ENCODE measurements around the gene DGKD.

DGKD gene

DNA sequence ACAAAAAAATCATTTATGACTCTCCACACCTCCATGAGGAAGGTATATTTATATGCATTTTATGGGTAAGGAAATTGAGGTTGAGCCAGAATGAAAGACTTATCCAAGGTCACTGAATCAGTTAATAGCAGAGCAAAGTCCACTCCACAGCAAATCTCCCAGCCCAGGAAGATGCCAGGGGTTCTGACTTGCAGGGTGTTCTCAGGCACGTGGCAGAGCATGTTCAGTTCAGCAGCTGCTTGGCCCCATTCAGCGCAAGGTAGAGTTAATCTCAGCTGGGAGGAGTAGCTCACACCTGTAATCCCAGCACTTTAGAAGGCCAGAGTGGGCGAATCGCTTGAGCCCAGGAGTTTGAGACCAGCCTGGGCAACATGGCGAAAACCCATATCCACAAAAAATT is 17.8 kb upstream of the DGKD start:
- DNase-seq (ENCODE audit: low read depth, low spot score) = no peak

DNA sequence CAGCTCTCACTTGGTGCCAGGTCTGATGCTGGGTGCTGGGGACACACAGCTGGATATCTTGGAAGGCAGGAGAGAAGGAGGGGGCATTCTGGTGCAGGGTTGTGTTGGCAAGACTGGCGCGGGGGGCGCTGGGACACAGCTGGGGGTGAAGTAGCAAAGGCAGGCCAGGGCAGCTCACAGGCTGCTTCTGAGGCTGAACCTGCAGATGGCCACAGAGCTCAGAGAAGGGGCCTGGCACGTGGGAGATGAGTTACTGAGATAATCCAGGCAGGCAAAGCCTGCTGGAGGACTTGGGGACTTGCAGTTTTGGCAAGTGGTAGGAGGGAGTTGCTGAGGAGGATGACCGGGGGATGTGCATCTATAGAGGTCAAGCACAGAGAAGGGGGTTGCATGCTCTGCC is 16.2 kb upstream of the DGKD start:
- no peak for DNase-seq (ENCODE audit: low read depth, low spot score)

DNA sequence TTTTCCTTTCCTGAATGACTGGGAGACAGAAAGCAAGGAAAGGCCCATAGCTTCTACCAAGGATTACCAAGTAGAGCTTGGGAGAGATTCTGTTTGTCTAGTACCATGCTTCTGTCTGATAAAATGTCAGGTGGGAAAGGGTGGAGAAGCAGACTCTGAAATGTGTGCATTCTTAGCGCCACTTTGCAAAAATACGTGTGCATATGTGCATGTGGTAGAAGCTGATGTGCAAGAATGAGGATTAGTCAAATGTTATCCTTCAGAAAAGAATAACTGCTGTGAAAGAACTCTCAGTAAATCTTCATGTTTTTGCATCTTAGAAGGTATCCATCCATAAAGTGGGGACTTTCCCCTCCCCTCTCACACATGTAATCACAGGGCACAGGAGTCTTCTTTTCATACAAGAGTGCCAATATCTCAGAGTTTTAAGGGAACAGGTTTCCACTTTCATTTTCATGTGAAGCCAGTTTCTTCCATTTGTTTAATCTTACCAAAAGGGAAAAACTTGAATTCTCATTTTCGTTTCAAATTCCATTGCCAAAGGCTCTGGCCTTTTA is 15.4 kb upstream of the DGKD start:
- DNase-seq (ENCODE audit: low read depth, low spot score) = no peak

DNA sequence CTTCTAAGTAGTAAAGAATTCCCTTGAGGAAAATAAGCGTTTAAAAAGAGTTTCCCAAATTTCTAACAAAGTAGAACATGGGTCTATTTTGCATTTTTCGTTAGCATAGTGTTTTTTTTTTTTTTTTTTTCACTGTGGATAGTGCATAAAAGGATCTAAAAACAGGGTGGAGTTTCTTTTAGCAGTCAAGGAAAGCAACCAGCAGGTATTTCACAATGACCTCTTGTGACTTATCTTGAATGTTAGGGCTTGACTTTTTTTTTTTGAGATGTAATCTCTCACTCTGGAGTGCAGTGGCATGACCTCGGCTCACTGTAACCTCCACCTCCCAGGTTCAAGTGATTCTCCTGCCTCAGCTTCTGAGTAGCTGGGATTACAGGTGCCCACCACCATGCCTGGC is 14.9 kb upstream of the DGKD start:
- no peak for DNase-seq (ENCODE audit: low read depth, low spot score)

DNA sequence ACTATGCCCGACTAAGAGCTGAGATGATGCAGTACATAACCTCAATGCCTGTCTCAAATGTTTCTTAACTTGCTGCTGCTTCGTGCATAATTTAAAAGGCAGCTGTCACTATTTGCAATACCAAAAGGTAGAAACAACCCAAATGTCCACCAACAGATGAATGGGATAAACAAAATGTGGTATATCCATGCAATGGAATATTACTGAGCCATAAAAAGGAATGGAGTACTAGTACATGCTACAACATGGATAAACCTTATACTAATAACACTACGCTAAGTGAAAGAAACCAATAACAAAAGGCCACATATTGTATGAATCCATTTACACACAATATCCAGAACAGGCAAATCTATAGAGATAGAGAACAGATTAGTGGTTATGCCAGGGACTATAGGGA is 13.0 kb upstream of the DGKD start:
- no peak for DNase-seq (ENCODE audit: low read depth, low spot score)

DNA sequence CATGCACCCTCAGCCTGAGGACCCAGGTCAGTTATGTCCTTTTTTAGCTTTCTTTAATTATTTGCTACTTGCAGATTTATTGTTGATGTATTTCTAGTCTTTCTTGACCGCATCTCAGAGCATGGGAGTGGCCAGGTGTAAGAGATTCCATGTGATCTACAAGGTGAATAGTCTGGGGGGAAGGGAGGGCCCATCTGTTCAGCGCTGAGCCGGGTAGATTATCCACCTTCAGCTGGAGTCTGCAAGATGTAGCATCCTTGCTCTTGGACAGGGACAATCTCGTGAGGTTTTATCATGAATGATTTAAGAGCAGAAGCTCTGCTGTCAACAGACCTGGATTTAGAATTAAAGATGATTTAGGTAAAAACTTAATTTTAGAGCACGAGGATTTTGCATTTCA is 12.0 kb upstream of the DGKD start:
- no peak for DNase-seq (ENCODE audit: low read depth, low spot score)

DNA sequence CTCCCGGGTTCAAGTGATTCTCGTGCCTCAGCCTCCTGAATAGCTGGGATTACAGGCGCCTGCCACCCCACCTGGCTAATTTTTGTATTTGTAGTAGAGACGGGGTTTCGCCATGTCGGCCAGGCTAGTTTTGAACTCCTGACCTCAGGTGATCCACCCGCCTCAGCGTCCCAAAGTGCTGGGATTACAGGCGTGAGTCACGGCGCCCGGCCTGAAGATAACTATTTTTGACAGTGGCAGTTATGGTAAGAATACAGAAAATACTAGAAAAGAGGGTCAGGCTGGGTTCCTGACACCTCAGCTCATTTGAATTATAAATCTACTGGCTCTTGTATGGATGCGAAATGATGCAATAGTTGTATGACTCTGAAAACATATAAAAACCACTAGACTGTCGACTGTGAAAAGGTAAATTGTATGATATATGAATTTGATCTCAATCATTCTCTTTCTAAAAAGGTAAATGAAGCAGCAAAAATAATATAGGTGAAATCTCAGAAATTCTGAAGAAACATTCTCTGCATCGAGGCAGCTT is 11.1 kb upstream of the DGKD start:
- DNase-seq (ENCODE audit: low read depth, low spot score) = no peak

DNA sequence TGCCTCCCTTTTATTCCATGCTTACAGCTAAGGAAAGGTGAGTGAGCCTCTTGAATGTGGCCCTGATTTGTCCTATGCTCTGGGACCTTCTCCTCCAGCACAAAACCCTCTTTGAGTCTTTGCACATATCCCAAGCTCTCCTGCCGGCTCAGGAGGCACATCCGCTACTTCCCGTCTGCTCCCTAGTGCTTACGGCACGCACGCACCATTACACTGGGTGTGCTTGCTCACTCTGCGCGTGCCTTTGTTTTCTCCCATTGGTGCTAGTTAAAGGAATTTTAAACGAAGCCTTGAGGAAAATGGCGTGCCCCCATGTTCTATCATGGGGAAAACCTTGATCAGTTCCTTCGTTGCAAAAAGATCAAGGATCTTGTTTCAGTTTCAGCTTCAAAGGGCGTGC is 7.9 kb upstream of the DGKD start:
- no peak for DNase-seq (ENCODE audit: low read depth, low spot score)

DNA sequence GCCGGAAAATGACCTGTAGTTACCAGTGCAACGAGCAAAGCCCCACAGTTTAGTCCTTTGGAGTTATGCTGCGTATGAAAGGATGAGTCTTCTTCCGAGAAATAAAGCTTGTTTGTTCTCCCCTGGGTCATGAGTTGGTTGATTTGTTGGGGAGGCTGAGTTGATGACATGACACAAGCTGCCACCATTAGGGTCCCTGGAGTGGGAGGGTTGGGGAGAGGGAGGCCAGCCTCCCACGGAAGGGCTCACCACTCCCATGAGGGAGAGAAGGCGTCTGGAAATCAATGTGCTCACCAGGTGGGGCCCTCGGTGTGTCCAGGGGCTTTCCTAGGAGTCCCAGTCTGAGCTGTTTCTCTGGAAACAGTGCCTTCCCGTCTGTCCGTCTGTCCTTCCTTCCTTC is 7.4 kb upstream of the DGKD start:
- no peak for DNase-seq (ENCODE audit: low read depth, low spot score)

DNA sequence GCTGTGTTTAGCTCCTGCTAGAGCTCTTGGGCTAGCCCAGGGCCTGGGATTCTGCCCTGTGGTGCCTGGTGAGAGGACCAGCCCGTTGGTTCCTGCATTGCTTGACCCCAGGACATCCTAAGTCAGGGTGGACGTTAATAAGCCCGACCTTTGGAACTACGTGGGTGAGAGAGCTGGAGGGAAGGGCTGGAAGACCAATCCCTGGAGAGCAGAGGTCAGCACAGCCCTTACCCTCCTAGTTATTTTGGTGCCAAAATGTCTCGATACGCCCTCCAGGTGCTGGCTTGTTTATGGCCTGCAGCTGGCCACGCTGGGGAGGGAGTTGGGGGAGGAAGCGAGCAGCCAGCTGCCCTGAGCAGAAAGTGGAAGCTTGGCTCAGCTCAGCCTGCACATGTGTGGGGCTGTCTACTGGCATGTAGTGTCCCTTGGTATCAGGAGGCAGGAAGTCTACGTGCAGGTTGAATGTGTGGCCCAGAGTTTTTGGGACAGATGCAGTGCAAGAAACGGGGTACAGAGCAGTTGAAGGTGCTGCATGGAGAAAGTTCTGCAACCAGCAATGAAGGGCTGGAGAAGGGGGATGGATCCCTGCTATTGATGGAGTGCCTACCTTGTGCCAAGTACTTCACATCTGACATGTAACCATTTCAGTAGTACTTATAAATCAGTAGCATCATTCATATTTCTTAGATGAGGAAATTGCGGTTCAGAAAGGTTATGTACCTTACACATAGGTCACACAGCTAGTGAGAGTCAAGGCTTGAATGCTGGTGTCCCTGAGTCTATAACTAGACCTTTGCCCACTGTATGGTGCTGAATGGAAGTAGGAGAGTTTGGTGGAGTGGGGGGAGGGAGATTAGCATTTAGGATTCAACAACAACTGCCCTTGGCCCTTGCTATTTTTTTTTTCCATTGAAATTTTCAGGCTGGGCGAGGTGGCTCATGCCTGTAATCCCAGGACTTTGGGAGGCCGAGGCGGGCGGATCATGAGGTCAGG is 5.0 kb upstream of the DGKD start:
- no peak for DNase-seq (ENCODE audit: low read depth, low spot score)

DNA sequence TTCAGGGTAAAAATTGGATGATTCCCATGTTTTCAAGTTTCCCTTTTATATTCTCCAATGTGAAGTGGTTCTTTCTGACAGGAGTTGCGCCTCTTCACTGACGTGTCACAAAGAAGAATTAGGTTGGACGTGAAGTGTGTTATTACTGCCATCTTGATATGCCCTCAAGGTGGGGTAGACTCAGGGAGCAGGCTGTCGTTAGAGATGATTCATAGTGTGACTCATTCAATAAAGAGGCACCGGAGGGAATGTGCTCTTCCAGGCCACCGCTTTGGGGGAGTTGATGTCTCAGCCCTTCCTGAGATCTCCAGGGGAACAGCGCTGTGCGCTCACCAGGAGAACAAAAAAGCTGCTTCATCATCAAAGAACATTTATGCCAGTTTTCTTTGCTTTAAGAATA is 3.6 kb upstream of the DGKD start:
- no peak for DNase-seq (ENCODE audit: low read depth, low spot score)

DNA sequence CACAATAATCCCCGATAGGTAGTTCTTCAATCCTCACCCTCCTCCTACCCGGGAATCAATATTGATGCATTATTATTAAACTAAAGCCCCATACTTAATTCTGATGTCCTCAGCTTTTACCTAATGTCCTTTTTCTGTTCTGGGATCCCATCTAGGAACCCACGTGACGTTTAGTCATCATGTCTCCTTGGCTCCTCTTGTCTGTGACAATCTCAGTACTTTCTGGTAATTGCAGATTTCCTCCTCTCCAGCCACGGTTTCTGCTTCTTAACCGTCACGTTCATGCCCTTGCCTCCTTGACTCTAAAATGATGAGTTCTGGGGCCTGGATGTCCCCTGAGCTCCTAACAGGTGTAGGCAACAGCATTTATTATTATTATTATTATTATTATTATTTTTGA is 2.9 kb upstream of the DGKD start:
- no peak for DNase-seq (ENCODE audit: low read depth, low spot score)

DNA sequence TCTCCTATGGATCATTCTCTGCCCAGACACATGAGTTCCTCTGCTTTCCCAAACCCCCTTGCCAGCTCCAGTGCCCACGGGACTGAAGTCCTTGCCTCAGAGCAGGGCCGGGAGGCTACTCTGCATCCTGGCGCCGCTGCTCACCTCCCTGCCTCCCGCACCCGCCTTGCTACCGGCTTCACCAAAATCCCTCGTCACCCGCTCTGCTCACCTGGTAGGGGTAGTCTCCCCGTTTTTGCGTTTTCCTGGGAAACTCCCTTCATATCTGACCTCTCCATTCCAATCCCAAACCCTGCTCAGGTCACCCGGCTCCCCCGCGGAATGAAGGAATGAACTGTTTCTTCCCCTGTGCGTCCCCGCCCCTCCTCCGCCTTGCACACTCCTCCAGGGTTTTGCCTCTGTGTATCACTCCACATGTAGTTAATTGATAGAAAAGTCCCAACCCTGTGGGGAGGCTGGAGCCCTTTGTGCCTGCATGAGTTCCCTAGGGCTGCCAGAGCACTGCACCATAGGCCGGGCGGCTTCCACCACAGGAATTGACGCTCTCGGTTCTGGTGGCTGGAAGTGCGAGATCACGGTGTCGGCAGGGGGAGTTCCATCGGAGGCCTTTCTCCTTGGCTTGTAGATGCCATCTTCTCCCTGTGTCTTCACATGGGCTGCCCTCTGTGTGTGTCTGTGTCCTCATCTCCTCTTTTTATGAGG is 2.0 kb upstream of the DGKD start:
- DNase-seq (ENCODE audit: low read depth, low spot score) = no peak

DNA sequence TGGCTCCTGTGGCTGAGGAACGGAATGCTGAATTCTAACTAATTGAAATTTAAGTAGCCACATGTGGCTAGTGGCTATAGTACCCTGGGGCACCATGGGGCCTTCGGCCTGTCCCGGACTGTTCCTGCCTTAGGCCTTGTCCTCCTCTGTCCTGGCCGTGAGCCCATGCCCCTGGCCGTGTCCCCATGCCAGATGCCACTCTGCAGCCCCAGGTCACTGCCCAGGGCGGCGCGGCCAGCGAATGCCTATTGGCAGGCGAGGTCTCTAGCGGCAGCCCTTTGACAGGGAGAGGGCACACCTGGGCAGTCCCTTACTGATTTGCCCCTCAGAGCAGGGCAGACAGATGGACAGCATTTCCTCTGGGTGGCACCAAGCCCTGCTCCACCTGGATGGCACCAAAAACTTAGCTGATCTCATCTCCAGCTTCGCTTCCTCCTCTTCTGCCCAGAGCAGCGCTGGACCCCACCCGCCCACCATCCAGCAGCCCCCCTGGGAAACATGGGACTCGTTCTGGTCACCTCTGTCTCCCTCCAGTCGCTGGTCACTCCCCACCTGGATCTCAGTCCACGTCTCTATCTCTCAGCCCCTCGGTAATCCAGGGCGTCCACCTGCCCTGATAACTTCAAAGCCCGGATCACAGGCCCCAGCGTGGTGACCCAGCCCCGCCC is 1.1 kb upstream of the DGKD start:
- no peak for DNase-seq (ENCODE audit: low read depth, low spot score)

DNA sequence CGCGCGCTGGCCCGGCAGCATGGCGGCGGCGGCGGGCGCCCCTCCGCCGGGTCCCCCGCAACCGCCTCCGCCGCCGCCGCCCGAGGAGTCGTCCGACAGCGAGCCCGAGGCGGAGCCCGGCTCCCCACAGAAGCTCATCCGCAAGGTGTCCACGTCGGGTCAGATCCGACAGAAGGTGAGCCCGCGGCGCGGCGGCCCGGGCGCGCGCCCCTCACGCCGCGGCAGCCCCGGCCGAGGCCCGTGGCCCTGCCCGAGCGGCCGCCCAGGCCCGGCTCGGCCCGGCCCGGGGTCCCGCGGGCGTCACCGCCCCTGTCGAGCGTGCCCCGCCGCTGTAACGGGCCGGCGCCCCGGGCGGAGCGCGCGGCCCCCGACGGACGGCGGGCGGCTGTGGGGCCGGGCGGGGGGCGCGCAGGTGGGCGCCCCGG is 218 bp downstream of the DGKD start:
- DNase-seq (ENCODE audit: low read depth, low spot score) = no peak

DNA sequence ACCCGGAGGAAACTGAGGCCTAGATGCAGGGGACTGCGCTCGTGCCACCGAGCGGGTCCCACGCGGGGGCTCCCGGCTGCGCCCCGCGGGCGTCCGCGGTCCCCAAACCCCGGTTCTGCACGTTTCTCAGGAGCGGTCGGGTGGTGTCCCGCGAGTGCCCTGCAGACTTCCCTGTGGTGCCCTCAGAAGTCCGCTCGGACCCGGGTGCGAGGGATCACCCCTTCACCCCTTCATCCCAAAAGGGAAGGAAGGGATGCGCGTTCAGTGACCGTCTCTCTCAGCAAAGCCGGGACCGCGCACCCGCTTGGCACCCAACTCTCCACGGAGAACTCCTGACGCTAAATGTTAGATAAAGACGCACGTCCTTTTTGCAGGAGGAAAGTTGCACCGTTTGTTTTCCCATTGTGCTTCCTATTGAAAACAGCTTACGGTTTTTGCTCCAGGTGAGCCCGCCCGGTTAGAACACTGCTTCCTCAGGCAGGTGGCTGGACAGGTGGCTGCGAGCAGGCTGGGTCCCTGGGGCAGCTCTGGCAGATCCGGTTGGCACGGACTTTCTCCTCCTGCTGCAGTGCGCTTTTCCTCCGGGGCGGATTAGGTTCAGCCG is 779 bp downstream of the DGKD start:
- no peak for DNase-seq (ENCODE audit: low read depth, low spot score)

DNA sequence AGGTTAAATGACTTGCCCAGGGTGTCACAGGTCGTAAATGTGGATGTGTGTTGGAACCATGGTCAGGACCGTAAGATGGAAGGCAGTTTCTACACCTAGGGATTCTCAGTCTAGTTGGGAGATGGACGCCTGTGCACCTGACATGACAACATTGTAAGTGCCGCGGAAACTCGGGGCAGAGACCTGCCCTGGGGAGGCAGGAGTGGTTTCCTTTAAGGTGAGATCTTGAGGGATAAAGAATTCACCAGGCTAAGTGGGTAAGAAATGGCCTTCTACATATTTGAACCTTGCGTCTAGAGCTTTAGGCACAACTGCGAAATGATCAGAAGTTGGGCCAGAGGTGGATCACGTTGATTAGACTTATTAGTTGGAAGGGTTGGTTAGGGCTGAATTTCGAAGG is 1.6 kb downstream of the DGKD start:
- DNase-seq (ENCODE audit: low read depth, low spot score) = no peak

DNA sequence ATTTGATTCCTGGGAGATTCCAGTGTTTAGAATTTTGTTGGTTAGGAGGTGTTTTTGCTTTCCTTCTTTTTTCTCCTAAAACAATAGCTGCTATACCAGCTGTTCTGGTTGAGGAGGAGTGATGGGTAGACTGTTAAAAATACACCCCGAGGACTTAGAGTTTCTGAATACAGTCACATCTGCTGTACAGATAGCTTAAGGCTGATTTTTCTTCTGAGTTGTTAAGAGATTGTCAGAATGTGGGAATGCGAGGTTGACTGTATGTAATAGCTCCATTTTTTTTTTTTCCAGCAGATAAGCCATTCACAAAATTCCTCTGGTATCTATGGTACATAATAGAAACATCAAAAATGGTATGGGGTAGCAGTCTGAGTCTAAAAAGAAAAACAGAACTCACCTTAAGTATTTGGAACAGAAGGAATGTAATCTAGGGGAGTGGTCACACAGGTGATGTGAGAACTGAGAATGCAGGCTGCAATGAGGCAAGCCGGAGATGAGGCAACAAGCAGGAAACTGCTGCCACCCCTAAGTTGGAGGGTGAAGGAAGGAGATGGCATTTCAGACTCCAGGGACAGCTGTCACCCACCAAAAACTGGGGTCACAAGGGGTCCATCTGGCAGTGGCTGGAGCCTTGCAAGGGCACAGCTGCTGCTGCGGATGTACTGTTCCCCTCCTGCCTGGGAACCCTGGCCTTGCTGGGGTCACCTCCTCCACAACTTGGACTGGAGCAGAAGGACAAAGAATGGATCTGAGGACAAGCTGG is 2.4 kb downstream of the DGKD start:
- no peak for DNase-seq (ENCODE audit: low read depth, low spot score)

DNA sequence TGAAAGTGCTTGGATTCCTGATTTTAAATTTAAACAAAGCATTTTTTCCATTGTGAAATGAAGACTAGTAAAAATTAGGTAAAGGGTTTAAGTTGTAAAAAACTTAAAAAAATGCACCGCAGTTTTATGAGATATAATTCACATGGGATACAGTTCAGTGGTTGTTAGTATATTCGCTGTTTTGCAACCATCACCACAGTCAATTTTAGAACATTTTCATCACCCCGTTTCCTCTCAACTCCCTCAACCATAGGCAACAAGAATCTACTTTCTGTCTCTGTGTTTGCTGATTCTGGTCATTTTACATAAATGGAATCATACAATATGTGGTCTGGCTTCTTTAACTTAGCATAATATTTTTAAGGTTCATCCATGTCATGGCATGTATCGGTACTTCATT is 4.0 kb downstream of the DGKD start:
- no peak for DNase-seq (ENCODE audit: low read depth, low spot score)

DNA sequence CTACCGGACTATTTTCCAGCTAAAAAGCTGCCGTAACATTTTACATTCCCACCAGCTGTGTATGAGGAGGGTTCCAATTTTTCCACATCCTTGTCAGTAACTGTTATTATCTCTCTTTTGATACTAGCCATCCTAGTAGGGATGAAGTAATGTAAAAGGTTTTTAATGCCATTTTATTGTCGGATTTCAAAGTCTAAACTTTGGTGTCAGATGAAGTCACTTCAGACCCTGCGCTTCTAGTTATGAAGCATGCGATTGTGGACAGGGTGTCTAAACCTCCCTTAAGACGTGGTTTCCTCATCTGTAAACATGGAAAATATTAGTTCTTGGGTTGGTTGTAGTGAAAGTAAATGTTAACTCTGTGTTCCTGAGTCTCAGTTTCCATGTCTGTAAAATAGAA is 4.7 kb downstream of the DGKD start:
- DNase-seq (ENCODE audit: low read depth, low spot score) = no peak

DNA sequence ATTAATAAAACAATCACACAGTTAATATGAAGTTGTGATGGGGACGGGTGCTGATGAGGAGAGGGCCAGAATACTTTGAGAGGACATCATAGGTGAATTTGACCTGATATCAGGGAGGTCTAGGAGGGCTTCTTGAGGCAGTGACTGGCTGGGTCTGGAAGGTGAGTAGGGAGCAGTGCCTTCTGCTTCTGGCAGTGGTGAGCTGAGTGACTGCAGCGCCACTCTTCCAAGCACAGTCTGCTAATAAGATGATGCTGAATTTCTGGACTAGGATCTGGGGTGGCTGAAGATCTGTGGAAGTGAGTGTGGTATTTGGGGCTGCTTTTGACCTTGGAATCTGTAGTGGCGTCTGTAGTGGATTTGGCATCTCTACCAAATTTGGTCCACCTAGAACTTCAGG is 5.5 kb downstream of the DGKD start:
- no peak for DNase-seq (ENCODE audit: low read depth, low spot score)
